ENCODE measurements around the gene EDN2. TPM values are rescaled to one million over a fixed set of nuclear protein-coding genes. Genes with fewer than 3 reads are reported as not detected.

EDN2 gene
- total RNA-seq, 1 experiment from 2014 or later = not detected

- Histone ChIP-seq H3K36me3 (ENCODE audit: insufficient read depth, low read length, poor library complexity, severe bottlenecking) (no peaks in the 10 kb centered on the region), H3K27me3 (replicated peaks; ENCODE audit: insufficient read depth, low read depth, low read length, poor library complexity) (no peaks in the 10 kb centered on the region), H3K4me3 (ENCODE audit: low read depth, low read length, poor library complexity, severe bottlenecking) (no peak overlapping the region), H3K9me3 (ENCODE audit: low read depth, low read length, poor library complexity, severe bottlenecking) (no peaks in the 10 kb centered on the region), H3K27ac (ENCODE audit: low read depth, low read length, poor library complexity, severe bottlenecking) (no peak overlapping the region), H3K4me1 (ENCODE audit: insufficient read depth, low read length, poor library complexity, severe bottlenecking) (peaks cover 24% of the 10 kb centered on the region)
- BruUV-seq (replicated peaks) = no TSS peak
- intact Hi-C loops (cut with micrococcal nuclease; ENCODE audit: unreplicated experiment) = no loop called here
- POLR2A ChIA-PET (ENCODE audit: low non-redundant PET) = interaction anchor here (0.6 kb wide), 1 partner anchor 1181 kb away, joined by 3 read pairs; the partner anchor contains the start of gene YBX1
- DNase-seq (ENCODE audit: low spot score) = no peak
- CTCF ChIA-PET = no interaction called here
- TF ChIP-seq CTCF (conservative IDR thresholded peaks at IDR 0.05; ENCODE audit: low read depth, low read length) (no peak), EZH2 (IDR thresholded peaks at IDR 0.05; ENCODE audit: borderline replicate concordance, low read depth, low read length, poor library complexity, severe bottlenecking) (no peak)
Observed at GRCh38 chr1:41501581-41501980, 17.1 kb upstream of the EDN2 start.

- no peak for TF ChIP-seq EZH2 (IDR thresholded peaks at IDR 0.05; ENCODE audit: borderline replicate concordance, low read depth, low read length, poor library complexity, severe bottlenecking)
- no peak for TF ChIP-seq CTCF (conservative IDR thresholded peaks at IDR 0.05; ENCODE audit: low read depth, low read length)
- H3K36me3 ChIP-seq (ENCODE audit: insufficient read depth, low read length, poor library complexity, severe bottlenecking) = no peaks in the 10 kb centered on the region
- intact Hi-C loops (cut with micrococcal nuclease; ENCODE audit: unreplicated experiment) = no loop called here
Observed at GRCh38 chr1:41500781-41501518, 16.5 kb upstream of the EDN2 start.

GRCh38 chr1:41500378-41500777 is 15.9 kb upstream of the EDN2 start:
- H3K27me3 ChIP-seq (replicated peaks; ENCODE audit: insufficient read depth, low read depth, low read length, poor library complexity) = no peaks in the 10 kb centered on the region
- DNase-seq (ENCODE audit: low spot score) = no peak
- CTCF ChIA-PET = no interaction called here
- no TSS peak for BruUV-seq (replicated peaks)
- POLR2A ChIA-PET (ENCODE audit: low non-redundant PET) = no interaction called here
- intact Hi-C loops (cut with micrococcal nuclease; ENCODE audit: unreplicated experiment) = no loop called here
- H3K36me3 ChIP-seq (ENCODE audit: insufficient read depth, low read length, poor library complexity, severe bottlenecking) = no peaks in the 10 kb centered on the region
- H3K9me3 ChIP-seq (ENCODE audit: low read depth, low read length, poor library complexity, severe bottlenecking) = no peaks in the 10 kb centered on the region
- peaks cover 27% of the 10 kb centered on the region for H3K4me1 ChIP-seq (ENCODE audit: insufficient read depth, low read length, poor library complexity, severe bottlenecking)
- TF ChIP-seq CTCF (conservative IDR thresholded peaks at IDR 0.05; ENCODE audit: low read depth, low read length) (no peak), EZH2 (IDR thresholded peaks at IDR 0.05; ENCODE audit: borderline replicate concordance, low read depth, low read length, poor library complexity, severe bottlenecking) (no peak)
- no peak overlapping the region for H3K4me3 ChIP-seq (ENCODE audit: low read depth, low read length, poor library complexity, severe bottlenecking)
- no peak overlapping the region for H3K27ac ChIP-seq (ENCODE audit: low read depth, low read length, poor library complexity, severe bottlenecking)

More at GRCh38 chr1:41500781-41501518, 16.5 kb upstream of the EDN2 start:
- Histone ChIP-seq H3K27ac (ENCODE audit: low read depth, low read length, poor library complexity, severe bottlenecking) (no peak overlapping the region), H3K9me3 (ENCODE audit: low read depth, low read length, poor library complexity, severe bottlenecking) (no peaks in the 10 kb centered on the region), H3K4me1 (ENCODE audit: insufficient read depth, low read length, poor library complexity, severe bottlenecking) (peaks cover 27% of the 10 kb centered on the region), H3K4me3 (ENCODE audit: low read depth, low read length, poor library complexity, severe bottlenecking) (no peak overlapping the region), H3K27me3 (replicated peaks; ENCODE audit: insufficient read depth, low read depth, low read length, poor library complexity) (no peaks in the 10 kb centered on the region)
- ChIA-PET CTCF (no interaction called here), POLR2A (ENCODE audit: low non-redundant PET) (no interaction called here)
- no peak for DNase-seq (ENCODE audit: low spot score)
- no TSS peak for BruUV-seq (replicated peaks)
